IMR-90 (cell line): Measurements from ENCODE around the gene GNA15.

Experiments used
- BHLHE40 ChIP-seq: fragments of 150-350 bp; IDR thresholded peaks from 2 replicates; pipeline ENCODE4 v1.6.1; 2016; ENCODE audit warnings: mild to moderate bottlenecking, low read depth, low read length
- CEBPB ChIP-seq: IDR thresholded peaks from 2 replicates; pipeline ENCODE4 v1.6.1; 2012; ENCODE audit warnings: low read depth, low read length, improper control_type of control experiment
- CHD1 ChIP-seq: IDR thresholded peaks from 2 replicates; pipeline ENCODE4 v1.6.1; 2012; ENCODE audit warnings: low read depth, low read length, improper control_type of control experiment
- FOS ChIP-seq: fragments of 150-350 bp; IDR thresholded peaks from 2 replicates; pipeline ENCODE4 v1.6.1; 2016; ENCODE audit warnings: low read depth, low read length
- MAFK ChIP-seq: IDR thresholded peaks from 2 replicates; pipeline ENCODE4 v1.6.1; 2012; ENCODE audit warnings: low read depth, low read length, improper control_type of control experiment
- MXI1 ChIP-seq: IDR thresholded peaks from 2 replicates; pipeline ENCODE4 v1.6.1; 2012; ENCODE audit warnings: low read depth, mild to moderate bottlenecking, low read length, moderate library complexity, borderline replicate concordance
- POLR2A ChIP-seq: IDR thresholded peaks from 2 replicates; pipeline ENCODE4 v1.6.1; 2012; ENCODE audit warnings: mild to moderate bottlenecking, low read depth, low read length
- RAD21 ChIP-seq: IDR thresholded peaks from 2 replicates; pipeline ENCODE4 v1.6.1; 2012; ENCODE audit warnings: low read length, improper control_type of control experiment
- RCOR1 ChIP-seq: IDR thresholded peaks from 2 replicates; pipeline ENCODE4 v1.6.1; 2012; ENCODE audit warnings: mild to moderate bottlenecking, low read length, improper control_type of control experiment; ENCODE audit not compliant: insufficient replicate concordance
- RFX5 ChIP-seq: IDR thresholded peaks from 2 replicates; pipeline ENCODE4 v1.8.0; 2012; ENCODE audit warnings: low read depth, mild to moderate bottlenecking, low read length, moderate library complexity
- SMC3 ChIP-seq: fragments of 150-350 bp; IDR thresholded peaks from 2 replicates; pipeline ENCODE4 v1.6.1; 2016; ENCODE audit warnings: low read depth, mild to moderate bottlenecking, antibody characterized with exemption, low read length, moderate library complexity
- TF ChIP-seq, protein P1 (sequence below): conservative IDR thresholded peaks from 2 replicates; pipeline ENCODE4 v1.5.1; 2012; ENCODE audit warnings: mild to moderate bottlenecking, low read depth, low read length, improper control_type of control experiment
- TF ChIP-seq, protein P2 (sequence below): fragments of 150-350 bp; IDR thresholded peaks from 2 replicates; pipeline ENCODE4 v1.6.1; 2016; ENCODE audit warnings: low read depth, mild to moderate bottlenecking, low read length, moderate library complexity, borderline replicate concordance
- TF ChIP-seq, protein P3 (sequence below): fragments of 150-350 bp; IDR thresholded peaks from 2 replicates; pipeline ENCODE4 v1.6.1; 2017; ENCODE audit warnings: mild to moderate bottlenecking, antibody characterized with exemption, low read length, low read depth

- TF ChIP-seq, protein P1, sequence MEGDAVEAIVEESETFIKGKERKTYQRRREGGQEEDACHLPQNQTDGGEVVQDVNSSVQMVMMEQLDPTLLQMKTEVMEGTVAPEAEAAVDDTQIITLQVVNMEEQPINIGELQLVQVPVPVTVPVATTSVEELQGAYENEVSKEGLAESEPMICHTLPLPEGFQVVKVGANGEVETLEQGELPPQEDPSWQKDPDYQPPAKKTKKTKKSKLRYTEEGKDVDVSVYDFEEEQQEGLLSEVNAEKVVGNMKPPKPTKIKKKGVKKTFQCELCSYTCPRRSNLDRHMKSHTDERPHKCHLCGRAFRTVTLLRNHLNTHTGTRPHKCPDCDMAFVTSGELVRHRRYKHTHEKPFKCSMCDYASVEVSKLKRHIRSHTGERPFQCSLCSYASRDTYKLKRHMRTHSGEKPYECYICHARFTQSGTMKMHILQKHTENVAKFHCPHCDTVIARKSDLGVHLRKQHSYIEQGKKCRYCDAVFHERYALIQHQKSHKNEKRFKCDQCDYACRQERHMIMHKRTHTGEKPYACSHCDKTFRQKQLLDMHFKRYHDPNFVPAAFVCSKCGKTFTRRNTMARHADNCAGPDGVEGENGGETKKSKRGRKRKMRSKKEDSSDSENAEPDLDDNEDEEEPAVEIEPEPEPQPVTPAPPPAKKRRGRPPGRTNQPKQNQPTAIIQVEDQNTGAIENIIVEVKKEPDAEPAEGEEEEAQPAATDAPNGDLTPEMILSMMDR = no peak
- TF ChIP-seq POLR2A (no peak), RAD21 (no peak), RCOR1 (no peak), CEBPB (no peak), MXI1 (no peak), FOS (no peak), RFX5 (no peak), SMC3 (no peak), BHLHE40 (no peak), CHD1 (no peak), MAFK (no peak)
- TF ChIP-seq, protein P2, sequence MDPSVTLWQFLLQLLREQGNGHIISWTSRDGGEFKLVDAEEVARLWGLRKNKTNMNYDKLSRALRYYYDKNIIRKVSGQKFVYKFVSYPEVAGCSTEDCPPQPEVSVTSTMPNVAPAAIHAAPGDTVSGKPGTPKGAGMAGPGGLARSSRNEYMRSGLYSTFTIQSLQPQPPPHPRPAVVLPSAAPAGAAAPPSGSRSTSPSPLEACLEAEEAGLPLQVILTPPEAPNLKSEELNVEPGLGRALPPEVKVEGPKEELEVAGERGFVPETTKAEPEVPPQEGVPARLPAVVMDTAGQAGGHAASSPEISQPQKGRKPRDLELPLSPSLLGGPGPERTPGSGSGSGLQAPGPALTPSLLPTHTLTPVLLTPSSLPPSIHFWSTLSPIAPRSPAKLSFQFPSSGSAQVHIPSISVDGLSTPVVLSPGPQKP = no peak
- TF ChIP-seq, protein P3, sequence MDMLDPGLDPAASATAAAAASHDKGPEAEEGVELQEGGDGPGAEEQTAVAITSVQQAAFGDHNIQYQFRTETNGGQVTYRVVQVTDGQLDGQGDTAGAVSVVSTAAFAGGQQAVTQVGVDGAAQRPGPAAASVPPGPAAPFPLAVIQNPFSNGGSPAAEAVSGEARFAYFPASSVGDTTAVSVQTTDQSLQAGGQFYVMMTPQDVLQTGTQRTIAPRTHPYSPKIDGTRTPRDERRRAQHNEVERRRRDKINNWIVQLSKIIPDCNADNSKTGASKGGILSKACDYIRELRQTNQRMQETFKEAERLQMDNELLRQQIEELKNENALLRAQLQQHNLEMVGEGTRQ = no peak
Observed at GRCh38 chr19:3106509-3107141, 29.2 kb upstream of the GNA15 start.
